ENCODE measurements around the gene NKIRAS1.

GRCh38 chr3:23845326-23846216 lies 71.2 kb downstream of the NKIRAS1 start:
- no peak for TF ChIP-seq CTCF (IDR thresholded peaks at IDR 0.05; ENCODE audit: low read depth, low read length)
- no peak for TF ChIP-seq EZH2phosphoT487 (IDR thresholded peaks at IDR 0.05; ENCODE audit: low read depth)
